H9 (cell line): ENCODE results near the gene MMRN2. TPM values are rescaled to one million over a fixed set of nuclear protein-coding genes. Genes with fewer than 3 reads are reported as not detected.

Experiments
- DNase-seq: peaks from one replicate; pipeline ENCODE4 v3.0.0-alpha.2; 2017
- H2AFZ ChIP-seq: one replicate; pipeline ENCODE4 v1.6.1; 2013; ENCODE audit warnings: mild to moderate bottlenecking, low read length, control low read depth, moderate library complexity
- H2AK5ac ChIP-seq: 2 replicates; pipeline ENCODE4 v1.6.1; 2013; ENCODE audit warnings: low read length, control low read depth, mixed read lengths; ENCODE audit not compliant: insufficient read length
- H2BK120ac ChIP-seq: one replicate; pipeline ENCODE4 v1.6.1; 2013; ENCODE audit warnings: low read depth, mild to moderate bottlenecking, low read length, control low read depth, inconsistent platforms; ENCODE audit not compliant: poor library complexity, severe bottlenecking
- H2BK12ac ChIP-seq: 2 replicates; pipeline ENCODE4 v1.6.1; 2013; ENCODE audit warnings: low read length, control low read depth, mixed read lengths, low read depth; ENCODE audit not compliant: insufficient read length
- H2BK15ac ChIP-seq: 2 replicates; pipeline ENCODE4 v1.6.1; 2013; ENCODE audit warnings: low read depth, low read length, control low read depth
- H2BK20ac ChIP-seq: one replicate; pipeline ENCODE4 v1.6.1; 2013; ENCODE audit warnings: low read depth, mild to moderate bottlenecking, low read length, control low read depth, inconsistent platforms; ENCODE audit not compliant: poor library complexity, severe bottlenecking
- H2BK5ac ChIP-seq: 2 replicates; pipeline ENCODE4 v1.6.1; 2013; ENCODE audit warnings: low read length, control low read depth, mixed read lengths; ENCODE audit not compliant: insufficient read length
- H3K14ac ChIP-seq: 2 replicates; pipeline ENCODE4 v1.6.1; 2013; ENCODE audit warnings: low read length, control low read depth; ENCODE audit not compliant: insufficient read depth
- H3K18ac ChIP-seq: 2 replicates; pipeline ENCODE4 v1.6.1; 2013; ENCODE audit warnings: low read depth, mild to moderate bottlenecking, mixed read lengths, low read length, control low read depth; ENCODE audit not compliant: insufficient read length
- H3K23ac ChIP-seq: 2 replicates; pipeline ENCODE4 v1.6.1; 2013; ENCODE audit warnings: low read length, control low read depth, mixed read lengths, low read depth; ENCODE audit not compliant: insufficient read length
- H3K23me2 ChIP-seq: 2 replicates; pipeline ENCODE4 v1.6.1; 2013; ENCODE audit warnings: low read depth, mild to moderate bottlenecking, mixed read lengths, low read length, control low read depth; ENCODE audit not compliant: insufficient read length, poor library complexity, severe bottlenecking
- H3K27ac ChIP-seq: 2 replicates; pipeline ENCODE4 v1.5.1; 2013; ENCODE audit warnings: low read length, control low read depth, mixed read lengths, low read depth; ENCODE audit not compliant: insufficient read length
- H3K27me3 ChIP-seq: 2 replicates; pipeline ENCODE4 v1.6.1; 2013; ENCODE audit warnings: low read length, control low read depth, inconsistent platforms; ENCODE audit not compliant: insufficient read depth
- H3K4ac ChIP-seq: 2 replicates; pipeline ENCODE4 v1.6.1; 2013; ENCODE audit warnings: low read depth, mild to moderate bottlenecking, control low read depth, inconsistent platforms, low read length, moderate library complexity
- H3K4me1 ChIP-seq: 2 replicates; pipeline ENCODE4 v1.6.1; 2013; ENCODE audit warnings: low read length, control low read depth, inconsistent platforms; ENCODE audit not compliant: insufficient read depth
- H3K4me2 ChIP-seq: 2 replicates; pipeline ENCODE4 v1.6.1; 2013; ENCODE audit warnings: low read length, control low read depth, mixed read lengths; ENCODE audit not compliant: insufficient read length, insufficient read depth
- H3K56ac ChIP-seq: 2 replicates; pipeline ENCODE4 v1.6.1; 2013; ENCODE audit warnings: low read depth, mild to moderate bottlenecking, mixed read lengths, low read length, control low read depth; ENCODE audit not compliant: insufficient read length
- H3K79me1 ChIP-seq: 2 replicates; pipeline ENCODE4 v1.6.1; 2013; ENCODE audit warnings: low read depth, mild to moderate bottlenecking, moderate library complexity, low read length, control low read depth, inconsistent platforms; ENCODE audit not compliant: insufficient read depth, poor library complexity, severe bottlenecking
- H3K79me2 ChIP-seq: 2 replicates; pipeline ENCODE4 v1.6.1; 2013; ENCODE audit warnings: low read length, control low read depth, inconsistent platforms; ENCODE audit not compliant: insufficient read depth
- H3K9ac ChIP-seq: 2 replicates; pipeline ENCODE4 v1.6.1; 2013; ENCODE audit warnings: low read length, control low read depth, mixed read lengths; ENCODE audit not compliant: insufficient read length; ENCODE audit errors: extremely low read depth
- H3K9me3 ChIP-seq: one replicate; pipeline ENCODE4 v1.6.1; 2013; ENCODE audit warnings: low read depth, low read length, inconsistent platforms; ENCODE audit not compliant: control insufficient read depth
- H3T11ph ChIP-seq: one replicate; pipeline ENCODE4 v1.6.1; 2013; ENCODE audit warnings: mild to moderate bottlenecking, low read length, control low read depth, inconsistent platforms
- H4K20me1 ChIP-seq: one replicate; pipeline ENCODE4 v1.6.1; 2013; ENCODE audit not compliant: control insufficient read depth, insufficient read length, insufficient read depth
- H4K5ac ChIP-seq: 2 replicates; pipeline ENCODE4 v1.6.1; 2013; ENCODE audit warnings: low read depth, mild to moderate bottlenecking, mixed read lengths, low read length, control low read depth; ENCODE audit not compliant: insufficient read length
- H4K8ac ChIP-seq: replicated peaks from 2 replicates; pipeline ENCODE4 v1.6.1; 2013; ENCODE audit warnings: low read length, control low read depth, mixed read lengths, low read depth; ENCODE audit not compliant: insufficient read length
- H4K91ac ChIP-seq: 2 replicates; pipeline ENCODE4 v1.6.1; 2013; ENCODE audit warnings: low read depth, mild to moderate bottlenecking, moderate library complexity, mixed read lengths, low read length, control low read depth; ENCODE audit not compliant: insufficient read length
- H3K27ac Mint-ChIP-seq, 3 experiments: 2 replicates in 2 of 3; 3 replicates in 1 of 3; pipeline ENCODE4 v1.8.0; 2020 to 2021; ENCODE audit warnings: mixed read lengths in 3 of 3, mild to moderate bottlenecking in 1 of 3, moderate library complexity in 1 of 3
- H3K27me3 Mint-ChIP-seq: 2 replicates; pipeline ENCODE4 v1.8.0; 2021; ENCODE audit warnings: low read depth, mild to moderate bottlenecking, moderate library complexity, mixed read lengths
- H3K36me3 Mint-ChIP-seq, 3 experiments: 2 replicates in 2 of 3; 3 replicates in 1 of 3; pipeline ENCODE4 v1.8.0; 2020 to 2021; ENCODE audit warnings: low read depth in 3 of 3, mixed read lengths in 3 of 3; ENCODE audit not compliant: insufficient read depth in 1 of 3
- H3K4me1 Mint-ChIP-seq, 2 experiments: 2 replicates each; pipeline ENCODE4 v1.8.0; 2020; ENCODE audit warnings: mixed read lengths in 2 of 2
- H3K4me3 Mint-ChIP-seq, 2 experiments: 2 replicates in 1 of 2; 3 replicates in 1 of 2; pipeline ENCODE4 v1.8.0; 2020 to 2021; ENCODE audit warnings: mild to moderate bottlenecking in 2 of 2, mixed read lengths in 2 of 2, moderate library complexity in 1 of 2
- H3K9me3 Mint-ChIP-seq, 2 experiments: 2 replicates in 1 of 2; 3 replicates in 1 of 2; pipeline ENCODE4 v1.8.0; 2020; ENCODE audit warnings: mild to moderate bottlenecking in 2 of 2, mixed read lengths in 2 of 2, moderate library complexity in 1 of 2
- CTCF ChIP-seq: fragments of 200-600 bp; sonication (generic); conservative IDR thresholded peaks from 3 replicates; pipeline ENCODE4 v1.8.0; 2021; ENCODE audit warnings: antibody characterized with exemption, mild to moderate bottlenecking
- WGBS: extraction: QIAGEN DNeasy Blood & Tissue Kit; methylation state at CpG from one replicate; pipeline ENCODE4 v1.1.7; 2013; ENCODE audit warnings: missing lambda C conversion rate, low lambda C conversion rate, mixed read lengths; ENCODE audit not compliant: insufficient read length; ENCODE audit errors: extremely low coverage; 5-methylcytosine and 5-hydroxymethylcytosine counted together
- total RNA-seq: library from RNA; stranded (reverse); gene quantifications from 2 replicates; pipeline ENCODE4 v1.2.1, GENCODE V29; 2021

MMRN2 gene
- total RNA-seq, 1 experiment from 2014 or later = 1.0 TPM

- no peak overlapping the region for H3K27ac Mint-ChIP-seq
- H3K36me3 Mint-ChIP-seq = no peaks in the 10 kb centered on the region
- H3K4me1 Mint-ChIP-seq = peaks cover 26 to 37% of the 10 kb centered on the region in 2 experiments
- no peak overlapping the region for H2AFZ ChIP-seq
- no peak overlapping the region for H3K27ac ChIP-seq
- H4K20me1 ChIP-seq = no peaks in the 10 kb centered on the region
- no peaks in the 10 kb centered on the region for H3K9me3 ChIP-seq
- H2BK12ac ChIP-seq = no peak overlapping the region
- H3K79me2 ChIP-seq = no peaks in the 10 kb centered on the region
- H2AK5ac ChIP-seq = no peak overlapping the region
- H3K4me3 Mint-ChIP-seq = no peak overlapping the region
- WGBS = no CpG with 5 or more reads among the region's 7 CpGs
- peaks cover 2% of the 10 kb centered on the region; the same call in 1 of the 2 replicates for H3K4me1 ChIP-seq
- no peak overlapping the region for H4K91ac ChIP-seq
- H3T11ph ChIP-seq = no peak overlapping the region
- no peak overlapping the region for H2BK5ac ChIP-seq
- no peak overlapping the region for H2BK120ac ChIP-seq
- no peaks in the 10 kb centered on the region for H3K79me1 ChIP-seq
- no peaks in the 10 kb centered on the region for H3K27me3 Mint-ChIP-seq
- no peak overlapping the region for H3K56ac ChIP-seq
- no peak overlapping the region for H3K4ac ChIP-seq
- no peaks in the 10 kb centered on the region for H3K23me2 ChIP-seq
- H2BK20ac ChIP-seq = no peak overlapping the region
- H3K9ac ChIP-seq = no peak overlapping the region
- no peak overlapping the region for H3K4me2 ChIP-seq
- H3K14ac ChIP-seq = no peak overlapping the region
- no peaks in the 10 kb centered on the region for H3K27me3 ChIP-seq
- H3K18ac ChIP-seq = no peak overlapping the region
- TF ChIP-seq CTCF = no peak
- H3K9me3 Mint-ChIP-seq = no peaks in the 10 kb centered on the region
- no peak overlapping the region for H4K5ac ChIP-seq
- H2BK15ac ChIP-seq = no peak overlapping the region
- no peak overlapping the region for H3K23ac ChIP-seq
- no peak for DNase-seq
- no peak overlapping the region for H4K8ac ChIP-seq
Observed at GRCh38 chr10:86962981-86963310, 5.5 kb upstream of the MMRN2 start.
